ENCODE data around the gene ARHGEF7. TPM values are rescaled to one million over a fixed set of nuclear protein-coding genes. Genes with fewer than 3 reads are reported as not detected.

Gene ARHGEF7
- total RNA-seq, 2 experiments from 2014 or later = 39.5 to 51.3 TPM

- TF ChIP-seq CTCF (conservative IDR thresholded peaks at IDR 0.05; ENCODE audit: low read length) (peak; percentile 68), EZH2phosphoT487 (IDR thresholded peaks at IDR 0.05; ENCODE audit: borderline replicate concordance, low read depth, low read length) (no peak)
- H4K20me1 ChIP-seq (ENCODE audit: insufficient read depth, low read length) = peaks cover 14% of the 10 kb centered on the region
- no peaks in the 10 kb centered on the region for H3K9me3 ChIP-seq (ENCODE audit: low read length)
- peaks cover 71% of the 10 kb centered on the region for H3K79me2 ChIP-seq (ENCODE audit: insufficient read depth, low read depth, low read length)
- BruUV-seq (replicated peaks) = no TSS peak
- peaks cover 53% of the 10 kb centered on the region for H3K36me3 ChIP-seq (ENCODE audit: insufficient read depth, low read length)
- H3K9me2 ChIP-seq (ENCODE audit: insufficient read depth, low read length) = no peaks in the 10 kb centered on the region
- intact Hi-C loops (cut with micrococcal nuclease; ENCODE audit: unreplicated experiment) = loop anchor here (1.0 to 2.0 kb wide), 2 partner anchors 62 to 150 kb away; no protein-coding TSS in a partner anchor
- no peak overlapping the region for H3K4me3 ChIP-seq (ENCODE audit: low read depth, low read length, poor library complexity, severe bottlenecking)
- H3K4me2 ChIP-seq (ENCODE audit: low read length) = peak overlapping the region; percentile 63
- ChIA-PET POLR2A (no interaction called here), CTCF (ENCODE audit: unreplicated experiment) (interaction anchor here (1.2 kb wide), 1 partner anchor 9 kb away, joined by 3 read pairs; no protein-coding TSS in a partner anchor)
- H2AFZ ChIP-seq (ENCODE audit: low read length) = no peak overlapping the region
- DNase-seq (ENCODE audit: low spot score) = peak; percentile 47
- H3K4me1 ChIP-seq (ENCODE audit: insufficient read depth, low read length, poor library complexity, severe bottlenecking) = peaks cover 31% of the 10 kb centered on the region
- no peak overlapping the region for H3K27ac ChIP-seq (ENCODE audit: low read depth, low read length, poor library complexity, severe bottlenecking)
Observed at GRCh38 chr13:111216166-111216960, 101.3 kb downstream of the ARHGEF7 start.

GRCh38 chr13:111217641-111218040 is 102.5 kb downstream of the ARHGEF7 start:
- intact Hi-C loops (cut with micrococcal nuclease; ENCODE audit: unreplicated experiment) = loop anchor here (2.0 kb wide), 1 partner anchor 151 kb away; no protein-coding TSS in a partner anchor
- Histone ChIP-seq H2AFZ (ENCODE audit: low read length) (no peak overlapping the region), H3K36me3 (ENCODE audit: insufficient read depth, low read length) (peaks cover 47% of the 10 kb centered on the region), H3K79me2 (ENCODE audit: insufficient read depth, low read depth, low read length) (peaks cover 59% of the 10 kb centered on the region), H3K9me2 (ENCODE audit: insufficient read depth, low read length) (no peaks in the 10 kb centered on the region), H3K4me2 (ENCODE audit: low read length) (no peak overlapping the region), H3K4me3 (ENCODE audit: low read depth, low read length, poor library complexity, severe bottlenecking) (no peak overlapping the region), H3K4me1 (ENCODE audit: insufficient read depth, low read length, poor library complexity, severe bottlenecking) (peaks cover 31% of the 10 kb centered on the region), H3K27ac (ENCODE audit: low read depth, low read length, poor library complexity, severe bottlenecking) (no peak overlapping the region), H3K9me3 (ENCODE audit: low read length) (no peaks in the 10 kb centered on the region), H4K20me1 (ENCODE audit: insufficient read depth, low read length) (peaks cover 14% of the 10 kb centered on the region)
- no TSS peak for BruUV-seq (replicated peaks)
- ChIA-PET CTCF (ENCODE audit: unreplicated experiment) (no interaction called here), POLR2A (interaction anchor here (1.4 kb wide), 1 partner anchor 13 kb away, joined by 4 read pairs; no protein-coding TSS in a partner anchor)
- no peak for DNase-seq (ENCODE audit: low spot score)
- TF ChIP-seq CTCF (conservative IDR thresholded peaks at IDR 0.05; ENCODE audit: low read length) (no peak), EZH2phosphoT487 (IDR thresholded peaks at IDR 0.05; ENCODE audit: borderline replicate concordance, low read depth, low read length) (no peak)

- Histone ChIP-seq H3K9me2 (ENCODE audit: insufficient read depth, low read length) (no peaks in the 10 kb centered on the region), H2AFZ (ENCODE audit: low read length) (no peak overlapping the region), H3K27ac (ENCODE audit: low read depth, low read length, poor library complexity, severe bottlenecking) (no peak overlapping the region), H4K20me1 (ENCODE audit: insufficient read depth, low read length) (peaks cover 14% of the 10 kb centered on the region), H3K4me3 (ENCODE audit: low read depth, low read length, poor library complexity, severe bottlenecking) (no peak overlapping the region), H3K36me3 (ENCODE audit: insufficient read depth, low read length) (peaks cover 45% of the 10 kb centered on the region), H3K9me3 (ENCODE audit: low read length) (no peaks in the 10 kb centered on the region), H3K4me2 (ENCODE audit: low read length) (no peak overlapping the region), H3K79me2 (ENCODE audit: insufficient read depth, low read depth, low read length) (peaks cover 55% of the 10 kb centered on the region), H3K4me1 (ENCODE audit: insufficient read depth, low read length, poor library complexity, severe bottlenecking) (peaks cover 20% of the 10 kb centered on the region)
- BruUV-seq (replicated peaks) = no TSS peak
- DNase-seq (ENCODE audit: low spot score) = no peak
- CTCF ChIA-PET (ENCODE audit: unreplicated experiment) = no interaction called here
- no peak for TF ChIP-seq EZH2phosphoT487 (IDR thresholded peaks at IDR 0.05; ENCODE audit: borderline replicate concordance, low read depth, low read length)
- no peak for TF ChIP-seq CTCF (conservative IDR thresholded peaks at IDR 0.05; ENCODE audit: low read length)
- POLR2A ChIA-PET = interaction anchor here (1.4 kb wide), 1 partner anchor 14 kb away, joined by 4 read pairs; no protein-coding TSS in a partner anchor
- intact Hi-C loops (cut with micrococcal nuclease; ENCODE audit: unreplicated experiment) = no loop called here
Observed at GRCh38 chr13:111219280-111219679, 104.2 kb downstream of the ARHGEF7 start.
